ENCODE results near the gene GBX2.

GBX2 gene

GRCh38 chr2:236168110-236169080 lies at the start of gene GBX2:
Gene GBX2 (minus strand): TSS chr2:236168386. CDS start chr2:236167971, 415 bp downstream.
- no peak for DNase-seq (ENCODE audit: low read depth)
- H3K4me3 ChIP-seq (ENCODE audit: control insufficient read depth, low read depth, low read length): peak within 1 kb of the TSS; percentile 2; the same call in 1 of the 2 replicates
- no peak for TF ChIP-seq CTCF (IDR thresholded peaks at IDR 0.05; ENCODE audit: control insufficient read depth, insufficient read depth, low read depth, low read length, missing control alignments)

- no peak for DNase-seq (ENCODE audit: low read depth)
- H3K4me3 ChIP-seq (ENCODE audit: control insufficient read depth, low read depth, low read length): no peak overlapping the region
- TF ChIP-seq CTCF (IDR thresholded peaks at IDR 0.05; ENCODE audit: control insufficient read depth, insufficient read depth, low read depth, low read length, missing control alignments): no peak
Observed at GRCh38 chr2:236217926-236218325, 49.7 kb upstream of the GBX2 start.

DNA sequence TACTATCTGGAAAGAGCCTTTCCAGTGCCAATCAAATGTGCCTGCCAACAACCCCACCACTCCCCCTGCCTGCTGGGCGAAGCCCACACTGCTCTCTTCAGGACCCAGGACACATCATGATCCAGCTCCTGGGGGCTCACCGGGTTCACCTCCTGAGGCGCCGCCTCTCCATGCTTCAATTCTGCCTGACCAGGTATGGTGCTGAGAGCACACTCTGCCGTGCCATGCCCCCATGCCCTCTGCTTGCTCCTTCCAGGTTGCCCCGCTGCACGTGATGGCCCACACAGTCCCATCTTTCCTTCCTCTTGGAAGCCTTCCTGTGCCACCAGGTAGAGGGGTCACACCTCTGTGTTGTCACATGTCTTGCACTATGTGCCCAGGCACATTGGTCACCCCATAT lies 48.5 kb upstream of the GBX2 start:
- H3K4me3 ChIP-seq (ENCODE audit: control insufficient read depth, low read depth, low read length): no peak overlapping the region
- no peak for TF ChIP-seq CTCF (IDR thresholded peaks at IDR 0.05; ENCODE audit: control insufficient read depth, insufficient read depth, low read depth, low read length, missing control alignments)
- DNase-seq (ENCODE audit: low read depth): no peak

- no peak for DNase-seq (ENCODE audit: low read depth)
- H3K4me3 ChIP-seq (ENCODE audit: control insufficient read depth, low read depth, low read length): no peak overlapping the region
- TF ChIP-seq CTCF (IDR thresholded peaks at IDR 0.05; ENCODE audit: control insufficient read depth, insufficient read depth, low read depth, low read length, missing control alignments): no peak
Observed at GRCh38 chr2:236215761-236216333, 47.7 kb upstream of the GBX2 start.

DNA sequence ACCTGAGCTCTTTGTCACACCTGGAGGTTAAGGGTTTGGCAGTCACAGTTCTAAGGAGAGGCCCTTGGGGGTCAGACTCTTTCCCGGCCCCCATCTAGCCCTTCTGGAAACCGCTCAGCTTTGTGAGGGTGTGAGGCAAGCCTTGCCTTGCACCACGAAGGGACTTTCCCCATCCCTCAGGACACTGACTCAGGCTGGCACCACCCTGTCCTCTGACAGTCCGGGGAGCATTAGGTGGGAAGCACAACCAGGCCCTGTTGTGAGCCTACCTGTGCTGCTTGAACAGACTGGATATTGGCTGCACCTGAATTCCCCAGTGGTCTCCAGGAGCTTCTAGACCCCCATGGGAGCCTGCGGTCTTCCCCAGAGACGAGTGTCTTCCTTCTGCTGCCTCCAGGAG lies 47.0 kb upstream of the GBX2 start:
- TF ChIP-seq CTCF (IDR thresholded peaks at IDR 0.05; ENCODE audit: control insufficient read depth, insufficient read depth, low read depth, low read length, missing control alignments): no peak
- no peak for DNase-seq (ENCODE audit: low read depth)
- no peak overlapping the region for H3K4me3 ChIP-seq (ENCODE audit: control insufficient read depth, low read depth, low read length)

- no peak for TF ChIP-seq CTCF (IDR thresholded peaks at IDR 0.05; ENCODE audit: control insufficient read depth, insufficient read depth, low read depth, low read length, missing control alignments)
- no peak for DNase-seq (ENCODE audit: low read depth)
- no peak overlapping the region for H3K4me3 ChIP-seq (ENCODE audit: control insufficient read depth, low read depth, low read length)
Observed at GRCh38 chr2:236214376-236214995, 46.3 kb upstream of the GBX2 start.
